ENCODE results near the gene MUCL3. TPM values are rescaled to one million over a fixed set of nuclear protein-coding genes. Genes with fewer than 3 reads are reported as not detected.

MUCL3 gene
- total and polyA plus RNA-seq, 10 of the 15 experiments (the other 5 are each of a cell fraction or from before 2014, with no cell fraction given), result 0.03 to 1.4 (median 0.61) TPM

DNA sequence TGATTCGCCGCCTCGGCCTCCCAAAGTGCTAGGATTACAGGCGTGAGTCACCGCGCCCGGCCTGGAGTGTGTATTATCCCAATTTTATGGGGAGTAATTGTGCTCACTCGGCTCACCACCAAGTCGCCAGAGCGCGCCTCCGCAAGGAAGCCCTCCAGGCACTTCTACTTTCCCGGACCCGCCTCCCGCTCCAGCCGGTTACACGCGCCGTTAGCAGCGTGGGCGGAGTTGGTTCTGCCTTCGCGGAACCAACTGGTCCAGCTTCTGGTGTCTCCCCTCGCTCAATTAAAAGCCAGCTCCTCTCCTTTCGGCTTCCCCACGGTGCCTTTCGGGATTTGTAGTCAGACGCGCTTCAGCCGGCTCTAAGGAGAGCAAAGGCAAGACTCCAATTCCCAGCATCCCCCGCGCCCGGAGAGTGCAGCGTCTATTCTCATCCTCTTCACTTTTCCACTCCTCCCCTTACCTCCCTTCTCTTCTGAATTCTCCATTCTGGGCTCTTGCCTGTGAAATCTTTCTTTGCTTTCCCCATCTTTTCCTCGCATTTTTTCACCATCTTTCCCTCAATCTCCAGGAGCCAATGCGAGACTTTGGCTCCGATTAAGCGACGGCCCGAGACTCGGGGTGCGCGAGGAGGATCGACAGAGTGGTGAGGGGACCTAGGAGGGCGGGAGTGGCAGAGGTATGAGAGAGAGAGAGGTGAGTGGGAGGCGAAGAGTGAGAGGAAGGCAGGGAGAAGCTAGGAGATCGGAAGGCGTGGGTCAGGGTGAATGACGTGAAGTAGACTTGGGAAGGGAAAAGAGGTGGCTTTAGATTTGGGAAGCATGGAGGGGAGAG, 32.8 kb upstream of the MUCL3 start, which contains the start of gene GTF2H4:
GTF2H4 (plus strand) TSS at position 450 of the 834 bp plus-strand sequence.
- H3K27ac ChIP-seq (ENCODE audit: control insufficient read depth, insufficient read depth), result peak within 1 kb of the TSS; percentile 77
- ChIA-PET RAD21 (ENCODE audit: unreplicated experiment) (interaction anchor here (1.0 to 3.5 kb wide), 4 partner anchors 12 to 171 kb away, joined by 3 to 22 read pairs (median 4); partner anchors contain the start of gene DDR1), SMC1A (ENCODE audit: uncharacterized antibody, unreplicated experiment) (interaction anchor here (0.8 to 3.0 kb wide), 5 partner anchors 16 to 211 kb away, joined by 3 to 14 read pairs (median 3); partner anchors contain the start of gene DDR1), POLR2A (interaction anchor here (0.6 to 2.1 kb wide), 6 partner anchors 19 to 392 kb away, joined by 3 to 21 read pairs (median 3); partner anchors contain the start of gene DDR1), CTCF (interaction anchor here (0.6 to 3.7 kb wide), 6 partner anchors 23 to 689 kb away, joined by 3 to 13 read pairs (median 5); no protein-coding TSS in a partner anchor)
- WGBS (ENCODE audit: insufficient coverage, insufficient replicate concordance, low lambda C conversion rate, missing lambda C conversion rate), result under 1% methylated on average over 48 of the region's 49 CpGs
- H3K36me3 ChIP-seq (ENCODE audit: control insufficient read depth in 2 of 2, insufficient read depth in 2 of 2, low read length in 1 of 2), result peaks cover 3% of the 10 kb centered on the region in 2 experiments; a peak in 1 of 4 replicates
- H3K9ac ChIP-seq (ENCODE audit: control insufficient read depth, insufficient read depth, low read length), result peak within 1 kb of the TSS; percentile 87
- peak within 1 kb of the TSS; percentile 92 for H3K4me2 ChIP-seq (ENCODE audit: control insufficient read depth, insufficient read depth)
- H3K27me3 ChIP-seq (replicated peaks in 1 of 2; ENCODE audit: control insufficient read depth in 2 of 2, insufficient read depth in 2 of 2, low read length in 1 of 2), result no peaks in the 10 kb centered on the region
- peak within 1 kb of the TSS; percentile 100 for H3K4me3 ChIP-seq
- peaks cover 16% of the 10 kb centered on the region for H3K4me1 ChIP-seq (ENCODE audit: control insufficient read depth, insufficient read depth, low read length)
- in situ Hi-C loops (cut with MboI), result no loop called here
- peaks cover 11% of the 10 kb centered on the region for H3K79me2 ChIP-seq (ENCODE audit: control insufficient read depth, insufficient read depth, low read length)
- intact Hi-C loops (cut with micrococcal nuclease; ENCODE audit: unreplicated experiment), result loop anchor here (2.0 kb wide), 1 partner anchor 25 kb away; no protein-coding TSS in a partner anchor
- H3K9me3 ChIP-seq (replicated peaks; ENCODE audit: control insufficient read depth, insufficient read depth, low read length), result no peaks in the 10 kb centered on the region
- DNase-seq (ENCODE audit: low read depth, low spot score) (peak; percentile 94), FAIRE-seq (peak; percentile 96), ATAC-seq (peak; percentile 99)
- H2AFZ ChIP-seq (ENCODE audit: control insufficient read depth, low read depth, low read length), result peak within 1 kb of the TSS; percentile 98
- H4K20me1 ChIP-seq (ENCODE audit: control insufficient read depth, insufficient read depth), result no peaks in the 10 kb centered on the region
- no TSS peak for BruUV-seq (replicated peaks)
- TF ChIP-seq USF2 (IDR thresholded peaks at IDR 0.05; ENCODE audit: borderline replicate concordance, low read depth, low read length) (no peak), SMARCA5 (IDR thresholded peaks at IDR 0.05) (peak; percentile 100), IKZF2 (IDR thresholded peaks at IDR 0.05) (peak; percentile 74 to 86), POLR2AphosphoS2 (IDR thresholded peaks at IDR 0.05; ENCODE audit: low read depth, low read length) (peak; percentile 40; the same call in 1 of the 2 replicates), JUND (IDR thresholded peaks at IDR 0.05; ENCODE audit: low read depth, low read length) (no peak), SMC3 (IDR thresholded peaks at IDR 0.05; ENCODE audit: borderline replicate concordance, low read length) (peak; percentile 5; the same call in 1 of the 2 replicates), ATF2 (IDR thresholded peaks at IDR 0.05; ENCODE audit: low read length) (no peak), SRF (IDR thresholded peaks at IDR 0.05; ENCODE audit: low read depth in 2 of 2, low read length in 2 of 2) (peak in 1 of 2 experiments; percentile 78; a peak in 2 of 4 replicates), BCL11A (IDR thresholded peaks at IDR 0.05; ENCODE audit: low read depth, low read length) (no peak)
- TF ChIP-seq, protein P1, sequence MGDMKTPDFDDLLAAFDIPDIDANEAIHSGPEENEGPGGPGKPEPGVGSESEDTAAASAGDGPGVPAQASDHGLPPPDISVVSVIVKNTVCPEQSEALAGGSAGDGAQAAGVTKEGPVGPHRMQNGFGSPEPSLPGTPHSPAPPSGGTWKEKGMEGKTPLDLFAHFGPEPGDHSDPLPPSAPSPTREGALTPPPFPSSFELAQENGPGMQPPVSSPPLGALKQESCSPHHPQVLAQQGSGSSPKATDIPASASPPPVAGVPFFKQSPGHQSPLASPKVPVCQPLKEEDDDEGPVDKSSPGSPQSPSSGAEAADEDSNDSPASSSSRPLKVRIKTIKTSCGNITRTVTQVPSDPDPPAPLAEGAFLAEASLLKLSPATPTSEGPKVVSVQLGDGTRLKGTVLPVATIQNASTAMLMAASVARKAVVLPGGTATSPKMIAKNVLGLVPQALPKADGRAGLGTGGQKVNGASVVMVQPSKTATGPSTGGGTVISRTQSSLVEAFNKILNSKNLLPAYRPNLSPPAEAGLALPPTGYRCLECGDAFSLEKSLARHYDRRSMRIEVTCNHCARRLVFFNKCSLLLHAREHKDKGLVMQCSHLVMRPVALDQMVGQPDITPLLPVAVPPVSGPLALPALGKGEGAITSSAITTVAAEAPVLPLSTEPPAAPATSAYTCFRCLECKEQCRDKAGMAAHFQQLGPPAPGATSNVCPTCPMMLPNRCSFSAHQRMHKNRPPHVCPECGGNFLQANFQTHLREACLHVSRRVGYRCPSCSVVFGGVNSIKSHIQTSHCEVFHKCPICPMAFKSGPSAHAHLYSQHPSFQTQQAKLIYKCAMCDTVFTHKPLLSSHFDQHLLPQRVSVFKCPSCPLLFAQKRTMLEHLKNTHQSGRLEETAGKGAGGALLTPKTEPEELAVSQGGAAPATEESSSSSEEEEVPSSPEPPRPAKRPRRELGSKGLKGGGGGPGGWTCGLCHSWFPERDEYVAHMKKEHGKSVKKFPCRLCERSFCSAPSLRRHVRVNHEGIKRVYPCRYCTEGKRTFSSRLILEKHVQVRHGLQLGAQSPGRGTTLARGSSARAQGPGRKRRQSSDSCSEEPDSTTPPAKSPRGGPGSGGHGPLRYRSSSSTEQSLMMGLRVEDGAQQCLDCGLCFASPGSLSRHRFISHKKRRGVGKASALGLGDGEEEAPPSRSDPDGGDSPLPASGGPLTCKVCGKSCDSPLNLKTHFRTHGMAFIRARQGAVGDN (IDR thresholded peaks at IDR 0.05), result peak; percentile 40; the same call in 1 of the 2 replicates
- TF ChIP-seq, protein P2, sequence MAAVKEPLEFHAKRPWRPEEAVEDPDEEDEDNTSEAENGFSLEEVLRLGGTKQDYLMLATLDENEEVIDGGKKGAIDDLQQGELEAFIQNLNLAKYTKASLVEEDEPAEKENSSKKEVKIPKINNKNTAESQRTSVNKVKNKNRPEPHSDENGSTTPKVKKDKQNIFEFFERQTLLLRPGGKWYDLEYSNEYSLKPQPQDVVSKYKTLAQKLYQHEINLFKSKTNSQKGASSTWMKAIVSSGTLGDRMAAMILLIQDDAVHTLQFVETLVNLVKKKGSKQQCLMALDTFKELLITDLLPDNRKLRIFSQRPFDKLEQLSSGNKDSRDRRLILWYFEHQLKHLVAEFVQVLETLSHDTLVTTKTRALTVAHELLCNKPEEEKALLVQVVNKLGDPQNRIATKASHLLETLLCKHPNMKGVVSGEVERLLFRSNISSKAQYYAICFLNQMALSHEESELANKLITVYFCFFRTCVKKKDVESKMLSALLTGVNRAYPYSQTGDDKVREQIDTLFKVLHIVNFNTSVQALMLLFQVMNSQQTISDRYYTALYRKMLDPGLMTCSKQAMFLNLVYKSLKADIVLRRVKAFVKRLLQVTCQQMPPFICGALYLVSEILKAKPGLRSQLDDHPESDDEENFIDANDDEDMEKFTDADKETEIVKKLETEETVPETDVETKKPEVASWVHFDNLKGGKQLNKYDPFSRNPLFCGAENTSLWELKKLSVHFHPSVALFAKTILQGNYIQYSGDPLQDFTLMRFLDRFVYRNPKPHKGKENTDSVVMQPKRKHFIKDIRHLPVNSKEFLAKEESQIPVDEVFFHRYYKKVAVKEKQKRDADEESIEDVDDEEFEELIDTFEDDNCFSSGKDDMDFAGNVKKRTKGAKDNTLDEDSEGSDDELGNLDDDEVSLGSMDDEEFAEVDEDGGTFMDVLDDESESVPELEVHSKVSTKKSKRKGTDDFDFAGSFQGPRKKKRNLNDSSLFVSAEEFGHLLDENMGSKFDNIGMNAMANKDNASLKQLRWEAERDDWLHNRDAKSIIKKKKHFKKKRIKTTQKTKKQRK (IDR thresholded peaks at IDR 0.05; ENCODE audit: low read depth, low read length), result no peak; the same call in 1 of the 2 replicates
